Neural progenitor cell (in vitro differentiated cells): ENCODE measurements around the gene CCDC59.

ENCODE experiments used
- CTCF ChIP-seq: fragments of 200-600 bp; sonication (generic); IDR thresholded peaks from 2 replicates; pipeline ENCODE4 v1.5.1; 2017; ENCODE audit warnings: antibody characterized with exemption, mild to moderate bottlenecking
- EZH2 ChIP-seq: fragments of 200-600 bp; sonication (generic); IDR thresholded peaks from 2 replicates; pipeline ENCODE4 v1.6.1; 2017; ENCODE audit warnings: antibody characterized with exemption, mild to moderate bottlenecking, moderate library complexity
- EZH2phosphoT487 ChIP-seq: fragments of 200-600 bp; sonication (generic); IDR thresholded peaks from 2 replicates; pipeline ENCODE4 v1.6.1; 2017; ENCODE audit warnings: antibody characterized with exemption

- TF ChIP-seq EZH2 = no peak
- no peak for TF ChIP-seq CTCF
- TF ChIP-seq EZH2phosphoT487 = no peak
Observed at GRCh38 chr12:82329508-82329907, 28.7 kb downstream of the CCDC59 start.
